SK-N-SH (cell line): ENCODE results near the gene SPRR1A. TPM values are rescaled to one million over a fixed set of nuclear protein-coding genes. Genes with fewer than 3 reads are reported as not detected.

Experiments used
- CTCF ChIA-PET: fragments of 300-600, 350-600 bp; formaldehyde crosslinking; extraction: SDS; loops from one replicate; lab custom pipeline; 2021; lab: Yijun Ruan, JAX
- POLR2A ChIA-PET: fragments of 350-600 bp; sonication (Branson Sonifier 250); formaldehyde crosslinking; extraction: SDS; loops from one replicate; lab custom pipeline; 2020; ENCODE audit warnings: antibody characterized with exemption, inconsistent platforms; lab: Yijun Ruan, JAX
- DNase-seq: peaks from one replicate; pipeline ENCODE4 v3.0.0; 2012
- H2AFZ ChIP-seq: fragments of 200-600 bp; sonication (generic); 2 replicates; pipeline ENCODE4 v1.8.1; 2016; ENCODE audit warnings: antibody characterized with exemption, mild to moderate bottlenecking, low read depth
- H3F3A ChIP-seq: fragments of 200-600 bp; sonication (generic); replicated peaks from 2 replicates; pipeline ENCODE3; 2016; ENCODE audit warnings: antibody characterized with exemption, mild to moderate bottlenecking; ENCODE audit not compliant: insufficient read depth
- H3K27ac ChIP-seq, 2 experiments: fragments of 200-500 bp in 1 of 2; fragments of 200-600 bp in 1 of 2; sonication (Bioruptor generic) in 1 of 2; sonication (generic), shearing (Covaris generic) in 1 of 2; 2 replicates each; pipeline versions ENCODE4 v1.5.1 to v1.6.1; 2014 to 2016; ENCODE audit warnings: low read depth in 2 of 2, inconsistent platforms in 1 of 2, low read length in 1 of 2, mild to moderate bottlenecking in 1 of 2, mixed read lengths in 1 of 2
- H3K27me3 ChIP-seq: fragments of 200-600 bp; sonication (generic), shearing (Covaris generic); 2 replicates; pipeline ENCODE4 v1.6.1; 2016; ENCODE audit warnings: mixed run types; ENCODE audit not compliant: insufficient read depth
- H3K36me3 ChIP-seq, 2 experiments: fragments of 200-500 bp in 1 of 2; fragments of 200-600 bp in 1 of 2; sonication (Bioruptor generic) in 1 of 2; sonication (generic) in 1 of 2; replicated peaks in 1 of 2; 2 replicates each; pipeline versions ENCODE3 to v1.5.1; 2014 to 2016; ENCODE audit warnings: low read length in 1 of 2, mild to moderate bottlenecking in 1 of 2; ENCODE audit not compliant: insufficient read depth in 2 of 2, control insufficient read depth in 1 of 2
- H3K4me1 ChIP-seq, 2 experiments: fragments of 200-500 bp in 1 of 2; fragments of 200-600 bp in 1 of 2; sonication (Bioruptor generic) in 1 of 2; sonication (generic), shearing (Covaris generic) in 1 of 2; 2 replicates each; pipeline versions ENCODE4 v1.5.1 to v1.6.1; 2014 to 2016; ENCODE audit warnings: low read depth in 1 of 2, low read length in 1 of 2, mixed run types in 1 of 2; ENCODE audit not compliant: insufficient read depth in 2 of 2, control insufficient read depth in 1 of 2
- H3K4me2 ChIP-seq: fragments of 200-600 bp; sonication (generic), shearing (Covaris generic); 2 replicates; pipeline ENCODE4 v1.6.1; 2017; ENCODE audit warnings: mixed run types
- H3K4me3 ChIP-seq, 2 experiments: fragments of 200-500 bp in 1 of 2; fragments of 200-600 bp in 1 of 2; sonication (Bioruptor generic) in 1 of 2; sonication (generic), shearing (Covaris generic) in 1 of 2; 2 replicates each; pipeline versions ENCODE4 v1.5.1 to v1.8.1; 2014 to 2016; ENCODE audit warnings: low read depth in 2 of 2, inconsistent platforms in 1 of 2, low read length in 1 of 2, mild to moderate bottlenecking in 1 of 2, mixed read lengths in 1 of 2, moderate library complexity in 1 of 2
- H3K79me2 ChIP-seq: fragments of 200-600 bp; sonication (generic); 2 replicates; pipeline ENCODE4 v1.8.1; 2017; ENCODE audit warnings: mild to moderate bottlenecking; ENCODE audit not compliant: insufficient read depth
- H3K9ac ChIP-seq: fragments of 200-600 bp; sonication (generic); 2 replicates; pipeline ENCODE4 v1.6.1; 2017; ENCODE audit warnings: mixed run types
- H3K9me2 ChIP-seq: fragments of 200-600 bp; sonication (generic); 2 replicates; pipeline ENCODE4 v1.6.1; 2017; ENCODE audit warnings: mixed run types
- H3K9me3 ChIP-seq: fragments of 200-600 bp; sonication (generic); 2 replicates; pipeline ENCODE4 v1.6.1; 2017; ENCODE audit warnings: mixed run types, mild to moderate bottlenecking, moderate library complexity
- H4K20me1 ChIP-seq: fragments of 200-600 bp; sonication (generic); 2 replicates; pipeline ENCODE4 v1.6.1; 2017; ENCODE audit warnings: mild to moderate bottlenecking, mixed run types; ENCODE audit not compliant: insufficient read depth
- ELF1 ChIP-seq: IDR thresholded peaks from 2 replicates; pipeline ENCODE4 v1.4.0; 2012
- EP300 ChIP-seq, 2 experiments: IDR thresholded peaks; 2 replicates each; pipeline versions ENCODE4 v1.4.0 to v1.6.1; 2012; ENCODE audit warnings: borderline replicate concordance in 1 of 2, low read depth in 1 of 2, low read length in 1 of 2
- FOSL2 ChIP-seq: IDR thresholded peaks from 2 replicates; pipeline ENCODE4 v1.4.0; 2012; ENCODE audit warnings: low read depth, mild to moderate bottlenecking, moderate library complexity, borderline replicate concordance
- FOXJ3 ChIP-seq: sonication (generic); formaldehyde crosslinking; IDR thresholded peaks from 2 replicates; pipeline ENCODE4 v1.5.1; 2020; ENCODE audit warnings: mild to moderate bottlenecking, missing genetic modification reagents
- GABPA ChIP-seq: IDR thresholded peaks from 2 replicates; pipeline ENCODE4 v1.4.0; 2012; ENCODE audit warnings: low read depth, mild to moderate bottlenecking
- IRF3 ChIP-seq: fragments of 150-350 bp; IDR thresholded peaks from 2 replicates; pipeline ENCODE4 v1.6.1; 2016; ENCODE audit warnings: mild to moderate bottlenecking, low read depth, low read length
- JUND ChIP-seq: IDR thresholded peaks from 2 replicates; pipeline ENCODE4 v1.4.0; 2012
- MAX ChIP-seq: IDR thresholded peaks from 2 replicates; pipeline ENCODE4 v1.4.0; 2012; ENCODE audit warnings: low read depth
- MXI1 ChIP-seq: IDR thresholded peaks from 2 replicates; pipeline ENCODE4 v1.6.1; 2012; ENCODE audit warnings: mild to moderate bottlenecking, low read depth, low read length, improper control_type of control experiment
- NFIC ChIP-seq: IDR thresholded peaks from 2 replicates; pipeline ENCODE4 v1.4.0; 2012; ENCODE audit warnings: borderline replicate concordance
- NRF1 ChIP-seq: IDR thresholded peaks from 2 replicates; pipeline ENCODE4 v1.6.1; 2012; ENCODE audit warnings: low read depth, mild to moderate bottlenecking, low read length
- PBX3 ChIP-seq: IDR thresholded peaks from 2 replicates; pipeline ENCODE4; 2012
- RCOR1 ChIP-seq: fragments of 150-350 bp; IDR thresholded peaks from 2 replicates; pipeline ENCODE4 v1.6.1; 2017; ENCODE audit warnings: antibody characterized with exemption, low read length
- REST ChIP-seq: IDR thresholded peaks from 2 replicates; pipeline ENCODE4 v1.6.1; 2012; ENCODE audit warnings: mild to moderate bottlenecking, low read depth, low read length, moderate library complexity
- RXRA ChIP-seq: IDR thresholded peaks from 2 replicates; pipeline ENCODE4 v1.4.0; 2012; ENCODE audit warnings: low read depth, mild to moderate bottlenecking, borderline replicate concordance
- TAF1 ChIP-seq: IDR thresholded peaks from 2 replicates; pipeline ENCODE4 v1.6.1; 2012; ENCODE audit warnings: low read depth, mild to moderate bottlenecking, low read length, moderate library complexity, borderline replicate concordance
- ZBTB33 ChIP-seq: IDR thresholded peaks from 2 replicates; pipeline ENCODE4 v1.4.0; 2012; ENCODE audit warnings: low read depth, borderline replicate concordance
- WGBS: methylation state at CpG from one replicate; pipeline ENCODE4 v1.1.6; 2017; ENCODE audit warnings: low lambda C conversion rate; 5-methylcytosine and 5-hydroxymethylcytosine counted together
- polyA plus RNA-seq, 3 experiments: library from polyadenylated mRNA; depleted of rRNA; stranded (reverse); fragments of >200 nt; gene quantifications; 2 replicates each; pipeline ENCODE4 v1.2.3, GENCODE V29; 2012

SPRR1A gene
- polyA plus RNA-seq, 1 of the 3 experiments (the other 2 are of a cell fraction), result not detected

- no peaks in the 10 kb centered on the region for H3K79me2 ChIP-seq
- no peaks in the 10 kb centered on the region; the same call in 1 of the 2 replicates for H3K27me3 ChIP-seq
- H3K4me1 ChIP-seq, result no peaks in the 10 kb centered on the region
- no peaks in the 10 kb centered on the region for H3K9me3 ChIP-seq
- H3K4me2 ChIP-seq, result no peak overlapping the region
- no peak overlapping the region for H2AFZ ChIP-seq
- no peak overlapping the region for H3K4me3 ChIP-seq
- no peaks in the 10 kb centered on the region for H4K20me1 ChIP-seq
- no peaks in the 10 kb centered on the region for H3F3A ChIP-seq
- H3K36me3 ChIP-seq, result no peaks in the 10 kb centered on the region
- H3K9ac ChIP-seq, result no peak overlapping the region
- no peak overlapping the region for H3K27ac ChIP-seq
- WGBS, result 0% methylated on average over 1 of the region's 1 CpG
- TF ChIP-seq EP300 (IDR thresholded peaks at IDR 0.05; ENCODE audit: borderline replicate concordance in 1 of 2, low read depth in 1 of 2, low read length in 1 of 2) (no peak), PBX3 (no peak), RXRA (no peak), MAX (no peak), MXI1 (no peak), NRF1 (no peak), RCOR1 (no peak), NFIC (no peak), IRF3 (no peak), ZBTB33 (no peak), ELF1 (no peak), FOXJ3 (CRISPR knock-in tag) (no peak), GABPA (no peak), JUND (no peak), FOSL2 (no peak), REST (no peak), TAF1 (no peak)
- no peaks in the 10 kb centered on the region for H3K9me2 ChIP-seq
- no peak for DNase-seq
- CTCF ChIA-PET, result no interaction called here
- POLR2A ChIA-PET, result no interaction called here
Observed at GRCh38 chr1:153025797-153026196, 41.9 kb downstream of the SPRR1A start.
